IPS DF 19.7 (cell line): ENCODE measurements around the gene DUS3L.

Source experiments
- DNase-seq: peaks from one replicate; pipeline ENCODE4 v3.0.0-alpha.2; 2013; ENCODE audit warnings: low read depth, low spot score

Gene DUS3L

DNA sequence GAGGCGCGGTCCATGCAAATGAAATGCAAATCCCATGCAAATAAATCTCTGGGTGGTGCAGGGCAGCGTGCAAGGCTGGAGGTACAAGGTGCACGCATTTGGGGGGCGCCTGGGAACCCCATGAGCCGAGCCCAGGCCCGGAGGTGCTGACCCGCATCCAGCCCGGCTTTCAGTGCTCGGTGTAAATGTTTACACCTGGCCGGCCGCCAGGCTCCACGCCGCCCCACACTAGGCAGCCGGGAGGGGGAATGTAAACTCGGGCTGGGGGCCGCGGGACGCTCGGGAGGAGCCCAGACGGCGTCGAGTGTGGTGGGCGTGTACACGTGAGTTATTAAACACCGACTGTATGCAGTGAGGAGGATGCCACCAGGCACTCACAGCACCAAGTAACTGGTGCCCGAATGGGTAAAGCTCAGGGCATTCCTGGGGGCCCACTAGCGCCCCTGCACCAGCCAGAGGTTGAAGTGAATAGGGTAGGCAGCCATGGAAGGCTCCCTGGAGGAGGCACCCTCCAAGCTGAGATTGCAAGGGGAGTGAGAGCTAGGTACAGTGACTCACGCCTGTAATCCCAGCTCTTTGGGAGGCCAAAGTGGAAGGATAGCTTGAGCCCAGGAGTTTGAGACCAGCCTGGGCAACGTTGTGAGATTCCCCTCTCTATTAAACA is 31.4 kb upstream of the DUS3L start:
- DNase-seq, result no peak

DNA sequence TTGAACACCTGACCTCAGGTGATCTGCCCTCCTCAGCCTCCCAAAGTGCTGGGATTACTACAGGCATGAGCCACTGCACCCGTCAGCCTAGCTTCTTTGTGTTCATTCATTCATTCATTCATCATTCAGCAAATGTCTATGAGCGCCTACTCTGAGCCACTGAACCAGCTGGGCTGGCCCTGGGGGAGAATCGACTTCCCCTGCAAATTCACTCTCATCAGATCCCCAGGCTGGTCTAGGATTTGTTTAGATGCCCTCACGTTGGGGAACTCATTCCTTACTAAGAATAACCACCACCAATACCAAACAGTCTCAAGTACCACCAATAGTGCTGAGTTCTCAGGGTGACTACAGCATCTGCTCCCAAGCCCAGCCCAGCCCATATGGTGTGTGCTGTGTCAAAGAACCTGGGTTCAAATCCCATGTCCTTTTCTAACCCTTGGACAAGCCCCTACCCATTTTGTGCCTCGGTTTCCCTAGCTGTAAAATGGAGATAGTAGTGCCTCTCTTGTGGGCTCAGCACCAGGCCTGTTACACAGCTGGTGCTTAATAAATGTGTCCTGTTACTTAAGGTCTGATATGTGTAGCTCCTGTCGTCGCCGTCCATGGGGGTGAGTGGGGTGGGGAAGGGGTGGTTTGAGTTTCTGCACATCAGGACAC is 30.7 kb upstream of the DUS3L start:
- no peak for DNase-seq

- DNase-seq, result no peak
These were observed 29.8 kb upstream of the DUS3L start for GRCh38 chr19:5820785-5821184.

GRCh38 chr19:5818594-5818993 is 27.6 kb upstream of the DUS3L start:
- DNase-seq, result no peak

- DNase-seq, result no peak
These were observed 26.3 kb upstream of the DUS3L start for GRCh38 chr19:5817218-5817617.

DNA sequence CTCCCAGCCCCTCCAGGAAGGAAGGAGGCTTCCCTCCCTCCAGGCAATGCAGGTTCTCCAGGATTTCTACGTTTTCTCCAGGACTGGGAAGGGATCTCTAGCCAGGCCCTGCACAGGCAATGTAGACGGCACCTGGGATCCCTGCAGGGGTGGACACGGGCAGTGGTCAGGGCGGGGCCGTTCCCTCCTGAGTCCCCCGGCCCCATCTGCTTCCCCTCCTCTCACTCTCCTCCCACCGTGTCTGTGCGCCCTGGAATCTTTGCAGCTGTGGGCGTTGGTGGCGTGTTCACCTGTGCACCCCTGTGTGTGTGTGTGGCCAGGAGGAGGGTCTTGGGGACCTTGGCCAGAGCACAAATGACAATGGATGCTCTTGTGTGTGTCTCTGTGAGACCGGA is 23.9 kb upstream of the DUS3L start:
- DNase-seq, result no peak

GRCh38 chr19:5814123-5814851 is 23.3 kb upstream of the DUS3L start:
- DNase-seq, result no peak

DNA sequence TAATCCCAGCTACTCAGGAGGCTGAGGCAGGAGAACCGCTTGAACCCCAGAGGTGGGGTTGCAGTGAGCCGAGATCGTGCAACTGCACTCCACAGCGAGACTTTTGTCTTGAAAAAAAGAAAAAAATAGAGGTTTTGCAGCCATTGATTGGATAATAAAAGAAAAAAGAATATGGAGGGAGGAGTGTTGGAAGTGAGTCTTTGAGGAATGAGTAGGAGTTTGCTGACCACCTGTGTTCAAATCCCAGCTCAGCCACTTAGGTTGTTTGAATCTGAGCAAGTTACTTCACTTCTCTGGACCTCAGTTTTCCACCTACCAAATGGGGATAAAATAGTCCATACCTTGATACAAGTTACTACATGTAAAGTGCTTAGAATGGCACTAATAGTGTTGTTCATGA is 20.2 kb upstream of the DUS3L start:
- no peak for DNase-seq

GRCh38 chr19:5809469-5809868 is 18.5 kb upstream of the DUS3L start:
- no peak for DNase-seq

- DNase-seq, result no peak
These were observed 18.1 kb upstream of the DUS3L start for GRCh38 chr19:5809053-5809452.

DNA sequence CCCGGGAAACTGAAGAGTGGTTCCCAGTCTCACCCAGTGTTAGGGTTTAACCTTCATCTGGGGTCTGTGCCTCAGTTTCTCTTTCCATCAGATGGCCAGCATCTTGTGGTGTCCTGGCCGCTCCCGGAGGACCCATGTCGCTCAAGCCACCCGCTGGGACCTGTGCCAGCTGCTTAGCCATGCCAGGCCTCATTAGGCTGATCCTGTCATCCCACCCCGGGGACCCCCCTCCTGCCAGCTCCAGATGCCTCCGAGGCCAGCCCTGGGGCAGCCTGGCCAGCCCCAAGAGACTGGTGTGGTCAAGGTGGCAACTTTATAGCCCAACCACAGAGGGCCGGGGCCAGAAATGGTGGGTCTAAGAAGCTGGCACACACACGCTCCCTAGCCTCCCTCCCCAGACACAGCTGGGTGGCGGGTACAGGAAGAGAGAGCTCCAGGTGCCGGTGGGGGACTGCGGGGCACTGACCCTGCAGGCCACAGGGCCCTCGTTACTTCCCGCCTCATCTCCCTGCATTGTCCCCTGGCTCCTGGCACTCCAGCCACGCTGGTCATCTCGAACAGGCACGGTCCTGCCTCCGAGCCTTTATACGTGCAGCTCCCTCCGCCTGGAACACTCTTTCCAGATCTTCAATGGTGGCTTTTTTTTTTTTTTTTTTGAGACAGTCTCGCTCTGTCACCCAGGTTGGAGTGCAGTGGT is 17.3 kb upstream of the DUS3L start:
- no peak for DNase-seq

- DNase-seq, result no peak
These were observed 15.9 kb upstream of the DUS3L start for GRCh38 chr19:5806905-5807304.

DNA sequence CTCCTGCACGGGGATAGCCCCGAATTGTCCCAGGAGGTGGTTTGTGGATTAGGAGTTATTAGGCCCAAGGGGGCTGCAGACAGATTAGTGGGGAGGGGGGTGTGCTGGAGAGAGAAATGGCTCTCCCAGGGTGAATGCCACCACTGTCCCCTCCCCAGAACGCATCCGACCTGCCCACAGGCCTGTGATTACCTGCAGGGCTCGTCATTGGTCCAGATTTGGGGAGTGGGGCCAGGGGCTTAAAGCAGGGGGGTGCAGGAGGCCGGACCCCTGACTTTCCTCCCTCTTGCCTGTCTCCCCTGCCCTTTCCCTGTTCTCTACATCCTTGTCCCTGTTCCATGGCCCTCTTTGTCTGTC is 15.1 kb upstream of the DUS3L start:
- DNase-seq, result no peak

DNA sequence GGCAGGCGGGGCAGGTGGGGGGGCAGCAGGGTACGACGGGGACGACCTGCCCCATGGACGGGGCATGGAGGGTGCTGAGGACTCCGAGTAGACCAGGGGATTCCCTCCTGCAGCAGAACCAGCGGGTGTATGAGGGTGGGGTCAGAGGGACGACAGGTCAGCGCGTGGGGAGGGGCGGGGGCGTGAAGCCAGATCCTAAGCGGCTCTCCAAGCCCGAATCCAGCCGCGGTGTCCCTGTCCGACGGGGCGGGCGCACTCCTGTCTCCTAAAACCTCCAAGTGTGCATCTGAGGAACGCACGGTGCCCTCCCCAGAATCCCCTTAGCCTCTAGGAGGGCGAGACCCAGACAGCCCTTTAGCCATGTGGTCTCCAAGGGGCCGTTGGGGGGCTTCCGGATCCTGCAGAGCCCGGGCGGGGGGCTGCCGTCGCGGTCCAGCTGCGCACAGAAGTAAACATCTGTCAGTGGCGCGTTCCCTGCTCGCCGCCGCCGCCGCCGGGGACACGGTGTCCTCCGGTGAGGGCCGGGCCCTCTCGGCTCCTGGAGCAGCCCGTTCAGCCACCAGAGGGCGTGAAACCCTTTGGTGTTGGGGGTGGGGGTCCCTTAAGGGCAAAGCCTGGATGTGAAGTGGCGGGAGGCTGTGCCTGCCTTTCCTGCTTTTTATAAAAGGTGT is 14.6 kb upstream of the DUS3L start:
- DNase-seq, result no peak

- DNase-seq, result no peak
These were observed 13.8 kb upstream of the DUS3L start, which contains the start of gene NRTN for GRCh38 chr19:5804516-5805461. Gene NRTN, plus strand, starts transcription at chr19:5805067. Its CDS starts 19,099 bp downstream, at chr19:5824166.

DNA sequence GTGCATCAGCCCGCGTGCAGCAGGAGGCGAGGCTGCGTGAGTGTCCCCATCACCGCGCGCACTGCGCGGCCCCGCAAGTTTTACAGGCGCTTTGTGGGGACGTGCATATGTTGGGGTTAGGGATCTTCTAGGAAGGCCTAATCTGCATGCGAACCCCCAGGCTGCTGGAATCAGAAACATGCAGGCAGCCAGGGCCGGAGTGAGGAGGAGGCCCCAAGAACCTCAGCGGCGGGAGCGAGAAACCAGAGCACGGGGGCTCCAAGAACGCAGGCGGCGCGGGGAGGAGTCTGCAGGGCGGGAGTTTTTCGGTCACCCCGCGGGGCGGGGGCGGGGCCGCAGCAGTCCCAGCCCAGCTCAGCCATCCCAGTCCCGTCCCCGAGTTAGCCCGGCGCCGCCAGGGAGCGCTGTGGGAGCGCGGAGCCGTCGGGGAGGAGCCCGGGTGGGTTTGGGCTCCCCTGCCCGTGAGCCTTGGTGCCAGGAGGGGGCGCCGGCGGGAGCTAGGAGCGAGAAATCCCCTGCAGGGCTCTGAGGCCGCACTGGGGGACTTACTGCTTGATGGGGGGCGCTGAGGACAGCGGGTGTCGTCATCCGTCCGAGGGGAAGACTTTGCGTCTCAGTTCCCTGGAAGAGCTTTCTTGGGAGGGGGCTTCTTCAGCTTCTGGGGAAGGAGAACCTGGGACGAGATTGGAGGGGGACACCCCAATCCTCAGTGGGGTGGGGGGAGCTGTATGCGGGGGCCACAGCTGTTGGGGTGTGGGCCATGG is 13.0 kb upstream of the DUS3L start:
- no peak for DNase-seq

- no peak for DNase-seq
These were observed 12.4 kb upstream of the DUS3L start for GRCh38 chr19:5803441-5803751.

DNA sequence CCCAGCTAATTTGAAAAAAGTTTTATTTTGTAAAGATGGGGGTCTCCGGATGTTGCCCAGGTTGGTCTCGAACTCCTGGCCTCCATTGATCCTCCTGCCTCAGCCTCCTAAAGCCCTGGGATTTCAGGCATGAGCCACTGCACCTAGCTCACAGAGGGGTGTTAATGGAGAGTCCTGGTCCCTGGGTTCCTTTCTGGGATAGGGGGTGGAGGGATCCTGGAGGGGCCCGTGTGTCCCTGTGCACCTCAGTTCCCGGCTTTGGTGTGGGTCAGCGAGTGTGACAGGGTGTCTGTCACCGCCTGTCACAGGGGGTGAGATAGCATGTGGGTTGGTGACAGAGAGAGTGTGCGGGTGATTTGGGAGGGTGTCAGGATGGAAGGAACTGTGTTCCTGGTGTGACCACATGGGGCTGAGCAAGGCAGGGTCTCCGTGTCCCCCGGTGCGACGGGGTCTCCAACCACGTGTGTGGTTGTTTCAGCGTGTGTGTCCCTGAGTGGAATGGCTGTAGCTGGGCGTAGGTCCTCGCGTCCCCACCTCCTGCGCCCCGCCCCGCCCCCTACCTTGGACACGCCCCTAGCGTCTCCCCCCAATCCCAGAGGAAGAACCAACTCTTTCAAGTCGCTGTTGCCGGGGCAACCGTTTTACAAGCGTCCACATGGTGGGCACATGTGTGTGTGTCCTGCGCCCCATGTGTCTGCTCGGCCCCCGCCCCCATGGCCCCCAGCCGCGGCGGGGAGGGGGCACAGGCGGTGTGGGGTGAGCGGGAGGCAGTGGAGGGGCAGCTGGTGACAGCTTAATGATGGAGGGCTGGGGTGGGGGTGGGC is 11.0 kb upstream of the DUS3L start:
- DNase-seq, result no peak
